ENCODE results near the gene CHRNB4.

CHRNB4 gene

GRCh38 chr15:78636378-78636859 is 4.6 kb downstream of the CHRNB4 start:
- no peak overlapping the region for H3K23ac ChIP-seq (ENCODE audit: low read length)

GRCh38 chr15:78635346-78635745 is 5.7 kb downstream of the CHRNB4 start:
- Histone ChIP-seq H2BK120ac (ENCODE audit: insufficient read depth, low read length, poor library complexity) (no peak overlapping the region), H3K18ac (ENCODE audit: low read length) (no peak overlapping the region), H3K4ac (ENCODE audit: low read depth, low read length) (no peak overlapping the region), H3K9me3 (ENCODE audit: insufficient read depth, low read depth, low read length) (no peaks in the 10 kb centered on the region), H2BK12ac (ENCODE audit: low read length) (no peak overlapping the region), H3K79me2 (ENCODE audit: control insufficient read depth, insufficient read depth, low read length, poor library complexity) (no peaks in the 10 kb centered on the region), H3K27ac (ENCODE audit: low read depth, low read length) (no peak overlapping the region), H3K27me3 (ENCODE audit: insufficient read depth, low read length) (peaks cover 2% of the 10 kb centered on the region), H3K4me1 (ENCODE audit: control insufficient read depth in 1 of 2, insufficient read depth in 2 of 2, low read length in 2 of 2) (no peaks in the 10 kb centered on the region), H3K4me2 (ENCODE audit: low read length) (no peak overlapping the region), H2BK5ac (ENCODE audit: low read depth, low read length, poor library complexity) (no peak overlapping the region), H4K8ac (ENCODE audit: low read depth, low read length) (no peak overlapping the region), H4K91ac (ENCODE audit: low read depth, low read length) (no peak overlapping the region), H3K36me3 (ENCODE audit: control insufficient read depth in 1 of 2, insufficient read depth in 2 of 2, low read length in 2 of 2) (no peaks in the 10 kb centered on the region), H3K9ac (ENCODE audit: low read length) (no peak overlapping the region), H2AK5ac (ENCODE audit: low read length) (no peak overlapping the region), H4K12ac (ENCODE audit: low read depth, low read length) (no peak overlapping the region), H3K14ac (ENCODE audit: low read length) (no peak overlapping the region), H2AFZ (ENCODE audit: insufficient read depth, low read length, poor library complexity) (no peak overlapping the region), H3K4me3 (ENCODE audit: low read depth, low read length) (no peak overlapping the region), H3K23ac (ENCODE audit: low read length) (no peak overlapping the region), H3K79me1 (ENCODE audit: low read length) (no peaks in the 10 kb centered on the region)
- no CpG with 5 or more reads among the region's 10 CpGs for WGBS (ENCODE audit: extremely low coverage, insufficient coverage, insufficient read length)
- DNase-seq = no peak

More at GRCh38 chr15:78636378-78636859, 4.6 kb downstream of the CHRNB4 start:
- Histone ChIP-seq H3K4me1 (ENCODE audit: control insufficient read depth in 1 of 2, insufficient read depth in 2 of 2, low read length in 2 of 2) (peaks cover 5 to 9% of the 10 kb centered on the region in 2 experiments), H3K79me1 (ENCODE audit: low read length) (no peaks in the 10 kb centered on the region), H4K12ac (ENCODE audit: low read depth, low read length) (no peak overlapping the region), H3K79me2 (ENCODE audit: control insufficient read depth, insufficient read depth, low read length, poor library complexity) (no peaks in the 10 kb centered on the region), H3K4me3 (ENCODE audit: low read depth, low read length) (no peak overlapping the region), H3K27ac (ENCODE audit: low read depth, low read length) (no peak overlapping the region), H2BK12ac (ENCODE audit: low read length) (no peak overlapping the region), H4K8ac (ENCODE audit: low read depth, low read length) (no peak overlapping the region), H4K91ac (ENCODE audit: low read depth, low read length) (no peak overlapping the region), H3K4me2 (ENCODE audit: low read length) (no peak overlapping the region), H3K36me3 (ENCODE audit: control insufficient read depth in 1 of 2, insufficient read depth in 2 of 2, low read length in 2 of 2) (no peaks in the 10 kb centered on the region), H2AK5ac (ENCODE audit: low read length) (no peak overlapping the region), H2BK120ac (ENCODE audit: insufficient read depth, low read length, poor library complexity) (no peak overlapping the region), H3K14ac (ENCODE audit: low read length) (no peak overlapping the region), H3K27me3 (ENCODE audit: insufficient read depth, low read length) (peaks cover 8% of the 10 kb centered on the region), H3K9ac (ENCODE audit: low read length) (no peak overlapping the region), H3K4ac (ENCODE audit: low read depth, low read length) (no peak overlapping the region), H3K9me3 (ENCODE audit: insufficient read depth, low read depth, low read length) (no peaks in the 10 kb centered on the region), H2AFZ (ENCODE audit: insufficient read depth, low read length, poor library complexity) (no peak overlapping the region), H2BK5ac (ENCODE audit: low read depth, low read length, poor library complexity) (no peak overlapping the region), H3K18ac (ENCODE audit: low read length) (no peak overlapping the region)
- DNase-seq = no peak
- no CpG with 5 or more reads among the region's 2 CpGs for WGBS (ENCODE audit: extremely low coverage, insufficient coverage, insufficient read length)

- no CpG with 5 or more reads among the region's 12 CpGs for WGBS (ENCODE audit: extremely low coverage, insufficient coverage, insufficient read length)
- no peaks in the 10 kb centered on the region for H3K36me3 ChIP-seq (ENCODE audit: control insufficient read depth in 1 of 2, insufficient read depth in 2 of 2, low read length in 2 of 2)
- no peak overlapping the region for H3K9ac ChIP-seq (ENCODE audit: low read length)
- no peaks in the 10 kb centered on the region for H3K79me2 ChIP-seq (ENCODE audit: control insufficient read depth, insufficient read depth, low read length, poor library complexity)
- H4K91ac ChIP-seq (ENCODE audit: low read depth, low read length) = no peak overlapping the region
- H4K8ac ChIP-seq (ENCODE audit: low read depth, low read length) = no peak overlapping the region
- H3K4ac ChIP-seq (ENCODE audit: low read depth, low read length) = no peak overlapping the region
- no peaks in the 10 kb centered on the region for H3K9me3 ChIP-seq (ENCODE audit: insufficient read depth, low read depth, low read length)
- no peak overlapping the region for H3K4me2 ChIP-seq (ENCODE audit: low read length)
- H3K14ac ChIP-seq (ENCODE audit: low read length) = no peak overlapping the region
- no peak overlapping the region for H3K23ac ChIP-seq (ENCODE audit: low read length)
- DNase-seq = no peak
- H2BK12ac ChIP-seq (ENCODE audit: low read length) = no peak overlapping the region
- no peak overlapping the region for H3K18ac ChIP-seq (ENCODE audit: low read length)
- no peak overlapping the region for H2AFZ ChIP-seq (ENCODE audit: insufficient read depth, low read length, poor library complexity)
- no peaks in the 10 kb centered on the region for H3K4me1 ChIP-seq (ENCODE audit: control insufficient read depth in 1 of 2, insufficient read depth in 2 of 2, low read length in 2 of 2)
- H2AK5ac ChIP-seq (ENCODE audit: low read length) = no peak overlapping the region
- no peak overlapping the region for H2BK5ac ChIP-seq (ENCODE audit: low read depth, low read length, poor library complexity)
- H3K79me1 ChIP-seq (ENCODE audit: low read length) = no peaks in the 10 kb centered on the region
- H2BK120ac ChIP-seq (ENCODE audit: insufficient read depth, low read length, poor library complexity) = no peak overlapping the region
- H3K27me3 ChIP-seq (ENCODE audit: insufficient read depth, low read length) = no peaks in the 10 kb centered on the region
- no peak overlapping the region for H3K27ac ChIP-seq (ENCODE audit: low read depth, low read length)
- no peak overlapping the region for H3K4me3 ChIP-seq (ENCODE audit: low read depth, low read length)
- H4K12ac ChIP-seq (ENCODE audit: low read depth, low read length) = no peak overlapping the region
These were observed 6.5 kb downstream of the CHRNB4 start for GRCh38 chr15:78634210-78635145.

GRCh38 chr15:78633348-78633747 is 7.7 kb downstream of the CHRNB4 start:
- H3K27ac ChIP-seq (ENCODE audit: low read depth, low read length) = no peak overlapping the region
- no peak overlapping the region for H2AK5ac ChIP-seq (ENCODE audit: low read length)
- H3K79me2 ChIP-seq (ENCODE audit: control insufficient read depth, insufficient read depth, low read length, poor library complexity) = no peaks in the 10 kb centered on the region
- no peak overlapping the region for H2BK120ac ChIP-seq (ENCODE audit: insufficient read depth, low read length, poor library complexity)
- no peak overlapping the region for H3K9ac ChIP-seq (ENCODE audit: low read length)
- no peak overlapping the region for H3K14ac ChIP-seq (ENCODE audit: low read length)
- no peak overlapping the region for H3K4ac ChIP-seq (ENCODE audit: low read depth, low read length)
- no peak overlapping the region for H4K91ac ChIP-seq (ENCODE audit: low read depth, low read length)
- H2BK12ac ChIP-seq (ENCODE audit: low read length) = no peak overlapping the region
- no peak overlapping the region for H3K23ac ChIP-seq (ENCODE audit: low read length)
- no peaks in the 10 kb centered on the region for H3K27me3 ChIP-seq (ENCODE audit: insufficient read depth, low read length)
- no peaks in the 10 kb centered on the region for H3K79me1 ChIP-seq (ENCODE audit: low read length)
- H2BK5ac ChIP-seq (ENCODE audit: low read depth, low read length, poor library complexity) = no peak overlapping the region
- no CpG with 5 or more reads among the region's 2 CpGs for WGBS (ENCODE audit: extremely low coverage, insufficient coverage, insufficient read length)
- H3K18ac ChIP-seq (ENCODE audit: low read length) = no peak overlapping the region
- H3K4me2 ChIP-seq (ENCODE audit: low read length) = no peak overlapping the region
- no peak overlapping the region for H4K8ac ChIP-seq (ENCODE audit: low read depth, low read length)
- no peaks in the 10 kb centered on the region for H3K9me3 ChIP-seq (ENCODE audit: insufficient read depth, low read depth, low read length)
- no peaks in the 10 kb centered on the region for H3K36me3 ChIP-seq (ENCODE audit: control insufficient read depth in 1 of 2, insufficient read depth in 2 of 2, low read length in 2 of 2)
- H4K12ac ChIP-seq (ENCODE audit: low read depth, low read length) = no peak overlapping the region
- no peak for DNase-seq
- no peak overlapping the region for H3K4me3 ChIP-seq (ENCODE audit: low read depth, low read length)
- H3K4me1 ChIP-seq (ENCODE audit: control insufficient read depth in 1 of 2, insufficient read depth in 2 of 2, low read length in 2 of 2) = no peaks in the 10 kb centered on the region
- no peak overlapping the region for H2AFZ ChIP-seq (ENCODE audit: insufficient read depth, low read length, poor library complexity)

All from trophoblast cell (in vitro differentiated cells and primary cell).